Measurements from ENCODE around the gene EMC6. TPM values are rescaled to one million over a fixed set of nuclear protein-coding genes. Genes with fewer than 3 reads are reported as not detected.
A peak's percentile ranks its signal among the peaks of the same experiment; 100 is the strongest.

The EMC6 gene
- total and polyA plus RNA-seq, 2 of the 13 experiments (the other 11 are each of a cell fraction or from before 2014, with no cell fraction given) = 45.1 to 47.7 TPM

GRCh38 chr17:3667366-3668278, 990 bp upstream of the EMC6 start (continued):
- TF ChIP-seq DZIP1 (CRISPR knock-in tag; IDR thresholded peaks at IDR 0.05) (0 out of 2 replicates have a peak, but pooled peaks have one; percentile 42), MTF2 (CRISPR knock-in tag; IDR thresholded peaks at IDR 0.05; ENCODE audit: borderline replicate concordance) (0 out of 2 replicates have a peak, but pooled peaks have one; percentile 5), CCAR2 (optimal IDR thresholded peaks at IDR 0.05; ENCODE audit: low read depth, low read length) (no peak), ZNF501 (CRISPR knock-in tag; IDR thresholded peaks at IDR 0.05) (no peak; the same call in 1 of the 2 replicates), MED1 (CRISPR knock-in tag; IDR thresholded peaks at IDR 0.05) (0 out of 2 replicates have a peak, but pooled peaks have one; percentile 1), RBM39 (IDR thresholded peaks at IDR 0.05; ENCODE audit: low read depth, low read length, poor library complexity, severe bottlenecking) (no peak), FOXC1 (CRISPR knock-in tag; IDR thresholded peaks at IDR 0.05; ENCODE audit: borderline replicate concordance) (no peak), ZNF3 (CRISPR knock-in tag; IDR thresholded peaks at IDR 0.05) (no peak), ZNF749 (CRISPR knock-in tag; IDR thresholded peaks at IDR 0.05; ENCODE audit: borderline replicate concordance) (no peak), TBX3 (IDR thresholded peaks at IDR 0.05; ENCODE audit: borderline replicate concordance) (no peak)
- TF ChIP-seq, protein P1, sequence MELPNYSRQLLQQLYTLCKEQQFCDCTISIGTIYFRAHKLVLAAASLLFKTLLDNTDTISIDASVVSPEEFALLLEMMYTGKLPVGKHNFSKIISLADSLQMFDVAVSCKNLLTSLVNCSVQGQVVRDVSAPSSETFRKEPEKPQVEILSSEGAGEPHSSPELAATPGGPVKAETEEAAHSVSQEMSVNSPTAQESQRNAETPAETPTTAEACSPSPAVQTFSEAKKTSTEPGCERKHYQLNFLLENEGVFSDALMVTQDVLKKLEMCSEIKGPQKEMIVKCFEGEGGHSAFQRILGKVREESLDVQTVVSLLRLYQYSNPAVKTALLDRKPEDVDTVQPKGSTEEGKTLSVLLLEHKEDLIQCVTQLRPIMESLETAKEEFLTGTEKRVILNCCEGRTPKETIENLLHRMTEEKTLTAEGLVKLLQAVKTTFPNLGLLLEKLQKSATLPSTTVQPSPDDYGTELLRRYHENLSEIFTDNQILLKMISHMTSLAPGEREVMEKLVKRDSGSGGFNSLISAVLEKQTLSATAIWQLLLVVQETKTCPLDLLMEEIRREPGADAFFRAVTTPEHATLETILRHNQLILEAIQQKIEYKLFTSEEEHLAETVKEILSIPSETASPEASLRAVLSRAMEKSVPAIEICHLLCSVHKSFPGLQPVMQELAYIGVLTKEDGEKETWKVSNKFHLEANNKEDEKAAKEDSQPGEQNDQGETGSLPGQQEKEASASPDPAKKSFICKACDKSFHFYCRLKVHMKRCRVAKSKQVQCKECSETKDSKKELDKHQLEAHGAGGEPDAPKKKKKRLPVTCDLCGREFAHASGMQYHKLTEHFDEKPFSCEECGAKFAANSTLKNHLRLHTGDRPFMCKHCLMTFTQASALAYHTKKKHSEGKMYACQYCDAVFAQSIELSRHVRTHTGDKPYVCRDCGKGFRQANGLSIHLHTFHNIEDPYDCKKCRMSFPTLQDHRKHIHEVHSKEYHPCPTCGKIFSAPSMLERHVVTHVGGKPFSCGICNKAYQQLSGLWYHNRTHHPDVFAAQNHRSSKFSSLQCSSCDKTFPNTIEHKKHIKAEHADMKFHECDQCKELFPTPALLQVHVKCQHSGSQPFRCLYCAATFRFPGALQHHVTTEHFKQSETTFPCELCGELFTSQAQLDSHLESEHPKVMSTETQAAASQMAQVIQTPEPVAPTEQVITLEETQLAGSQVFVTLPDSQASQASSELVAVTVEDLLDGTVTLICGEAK (IDR thresholded peaks at IDR 0.05) = no peak
- TF ChIP-seq, protein P1 (CRISPR knock-in tag; IDR thresholded peaks at IDR 0.05) = 0 out of 2 replicates have a peak, but pooled peaks have one; percentile 0
- TF ChIP-seq, protein P2, sequence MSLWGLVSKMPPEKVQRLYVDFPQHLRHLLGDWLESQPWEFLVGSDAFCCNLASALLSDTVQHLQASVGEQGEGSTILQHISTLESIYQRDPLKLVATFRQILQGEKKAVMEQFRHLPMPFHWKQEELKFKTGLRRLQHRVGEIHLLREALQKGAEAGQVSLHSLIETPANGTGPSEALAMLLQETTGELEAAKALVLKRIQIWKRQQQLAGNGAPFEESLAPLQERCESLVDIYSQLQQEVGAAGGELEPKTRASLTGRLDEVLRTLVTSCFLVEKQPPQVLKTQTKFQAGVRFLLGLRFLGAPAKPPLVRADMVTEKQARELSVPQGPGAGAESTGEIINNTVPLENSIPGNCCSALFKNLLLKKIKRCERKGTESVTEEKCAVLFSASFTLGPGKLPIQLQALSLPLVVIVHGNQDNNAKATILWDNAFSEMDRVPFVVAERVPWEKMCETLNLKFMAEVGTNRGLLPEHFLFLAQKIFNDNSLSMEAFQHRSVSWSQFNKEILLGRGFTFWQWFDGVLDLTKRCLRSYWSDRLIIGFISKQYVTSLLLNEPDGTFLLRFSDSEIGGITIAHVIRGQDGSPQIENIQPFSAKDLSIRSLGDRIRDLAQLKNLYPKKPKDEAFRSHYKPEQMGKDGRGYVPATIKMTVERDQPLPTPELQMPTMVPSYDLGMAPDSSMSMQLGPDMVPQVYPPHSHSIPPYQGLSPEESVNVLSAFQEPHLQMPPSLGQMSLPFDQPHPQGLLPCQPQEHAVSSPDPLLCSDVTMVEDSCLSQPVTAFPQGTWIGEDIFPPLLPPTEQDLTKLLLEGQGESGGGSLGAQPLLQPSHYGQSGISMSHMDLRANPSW (CRISPR knock-in tag; IDR thresholded peaks at IDR 0.05; ENCODE audit: borderline replicate concordance) = 0 out of 2 replicates have a peak, but pooled peaks have one; percentile 28

Data from HepG2 (cell line).